Stimulated activated CD4-positive, alpha-beta T cell treated with anti-CD3 and anti-CD28 coated beads, Interleukin-2, amount 100 ng/mL, for 48 hours (primary cell): Measurements from ENCODE around the gene LITAF.
"Not testable (repeated sequence)": the region's sequence is repeated elsewhere in the genome, so short reads cannot be mapped to it uniquely, and the experiment has no call there.

Experiments
- DNase-seq, 2 donors: peaks; one replicate each; pipeline ENCODE4 v3.0.0-alpha.2; 2020

The LITAF gene

DNA sequence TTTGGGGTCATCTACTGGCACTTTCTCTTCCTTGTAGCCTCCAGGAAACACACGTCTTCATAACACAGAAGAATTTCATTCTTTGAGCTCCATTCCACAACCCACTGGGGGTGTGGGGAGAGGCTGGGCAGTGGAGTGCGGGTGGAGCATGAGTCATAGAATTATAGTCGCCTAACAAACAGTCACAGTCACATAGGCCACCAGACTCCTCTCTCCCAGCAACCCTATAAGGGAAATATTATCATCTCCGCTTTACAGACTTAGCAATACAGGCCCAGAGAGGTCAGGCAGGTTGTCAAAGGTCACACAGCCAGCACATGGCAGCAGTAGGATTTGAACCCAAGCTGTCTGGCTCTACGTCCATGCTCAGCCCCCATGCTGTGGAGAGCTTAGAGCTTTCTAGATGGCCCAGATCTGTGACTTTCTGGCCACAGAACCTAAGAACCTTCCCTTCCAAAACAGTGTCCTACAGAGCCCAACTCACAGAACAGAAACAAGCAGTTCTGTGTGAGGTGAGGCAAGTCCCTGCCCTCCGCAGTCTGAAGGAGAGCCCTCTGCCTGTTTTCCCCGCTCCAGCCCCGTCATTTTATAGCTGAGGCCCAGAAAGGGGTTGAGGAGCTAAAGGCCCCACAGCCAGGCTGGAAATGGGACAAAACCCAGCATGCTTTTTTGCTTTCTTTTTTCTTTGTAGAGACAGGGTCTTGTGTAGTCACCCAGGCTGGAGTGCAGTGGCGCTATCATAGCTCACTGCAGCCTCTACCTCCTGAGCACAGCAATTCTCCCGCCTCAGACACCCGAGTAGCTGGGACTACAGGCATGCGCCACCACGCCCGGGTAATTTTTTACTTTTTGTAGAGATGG is 10.7 kb upstream of the LITAF start:
- no peak for DNase-seq

DNA sequence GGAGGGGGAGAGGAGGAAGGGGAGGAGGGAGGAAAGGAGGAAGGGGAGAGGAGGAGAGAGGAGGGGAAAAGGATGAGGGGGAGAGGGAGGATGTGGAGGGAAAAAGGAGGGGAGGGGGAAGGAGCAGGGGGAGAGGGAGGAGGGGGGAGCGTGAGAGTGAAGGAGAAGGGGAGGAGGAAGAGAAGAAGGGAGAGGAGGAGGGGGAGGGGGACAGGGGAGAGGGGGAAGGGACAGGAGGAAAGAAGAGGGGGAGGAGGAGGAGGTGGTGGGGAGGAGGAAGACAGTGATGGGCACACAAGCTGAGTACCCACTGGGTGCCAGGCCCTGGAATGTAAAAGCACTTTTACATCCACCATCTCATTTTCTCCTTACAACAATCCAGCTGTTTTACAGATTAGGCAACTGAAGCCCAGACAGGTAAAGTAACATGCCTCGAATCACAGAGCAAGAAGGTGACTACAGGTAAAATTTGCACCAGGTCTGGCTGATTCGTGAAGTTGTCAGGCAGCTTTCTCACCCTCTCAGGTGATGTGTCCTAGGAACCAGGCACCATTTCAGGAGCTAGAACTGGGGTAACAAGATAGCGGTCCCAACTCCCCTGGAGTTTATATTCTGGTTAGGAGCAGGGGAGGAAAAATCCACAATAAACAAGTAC is 10.0 kb upstream of the LITAF start:
- no peak for DNase-seq

DNA sequence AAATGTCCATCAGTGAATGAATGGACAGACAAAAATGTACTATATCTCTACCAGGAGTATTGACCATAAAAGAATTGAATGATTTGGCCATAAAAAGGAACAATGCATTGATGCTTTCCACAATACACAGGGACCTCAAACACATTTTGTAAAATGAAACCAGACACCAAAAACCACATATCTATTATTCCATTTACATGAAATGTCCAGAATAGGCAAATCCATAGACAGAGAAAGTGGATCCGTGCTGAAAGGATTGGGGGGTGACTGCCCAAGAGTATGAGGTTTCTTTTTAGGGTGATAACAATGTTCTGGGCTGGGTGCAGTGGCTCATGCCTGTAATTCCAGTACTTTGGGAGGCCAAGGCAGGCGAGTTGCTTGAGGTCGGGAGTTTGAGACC is 6.9 kb upstream of the LITAF start:
- DNase-seq: no peak

DNA sequence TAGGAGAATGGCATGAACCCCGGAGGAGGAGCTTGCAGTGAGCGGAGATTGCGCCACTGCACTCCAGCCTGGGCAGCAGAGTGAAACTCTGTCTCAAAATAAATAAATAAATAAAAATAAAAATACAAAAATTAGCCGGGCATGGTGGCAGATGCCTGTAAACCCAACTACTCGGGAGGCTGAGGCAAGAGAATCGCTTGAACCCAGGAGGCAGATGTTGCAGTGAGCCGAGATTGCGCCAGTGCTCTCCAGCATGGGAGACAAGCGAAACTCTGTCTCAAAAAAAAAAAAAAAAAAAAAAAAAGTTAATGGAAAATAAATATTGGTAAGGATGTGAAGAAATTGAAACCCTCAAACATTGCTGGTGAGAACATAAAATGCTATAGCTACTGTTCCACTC is 6.4 kb upstream of the LITAF start:
- not testable (repeated sequence) for DNase-seq

DNA sequence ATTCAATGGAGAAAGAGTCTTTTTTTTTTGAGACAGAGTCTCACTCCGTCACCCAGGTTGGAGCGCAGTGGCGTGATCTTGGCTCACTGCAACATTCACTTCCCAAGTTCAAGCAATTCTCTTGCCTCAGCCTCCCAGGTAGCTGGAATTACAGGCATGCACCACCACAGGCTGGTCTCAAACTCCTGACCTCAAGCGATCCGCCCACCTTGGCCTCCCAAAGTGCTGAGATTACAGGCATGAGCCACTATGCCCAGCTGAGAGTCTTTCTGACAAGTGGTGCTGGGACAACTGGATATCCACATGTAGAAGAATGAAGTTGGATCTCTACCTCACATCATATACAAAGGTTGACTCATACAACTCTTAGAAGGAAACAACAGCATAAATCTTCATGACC is 4.9 kb upstream of the LITAF start:
- DNase-seq: not testable (repeated sequence)

DNA sequence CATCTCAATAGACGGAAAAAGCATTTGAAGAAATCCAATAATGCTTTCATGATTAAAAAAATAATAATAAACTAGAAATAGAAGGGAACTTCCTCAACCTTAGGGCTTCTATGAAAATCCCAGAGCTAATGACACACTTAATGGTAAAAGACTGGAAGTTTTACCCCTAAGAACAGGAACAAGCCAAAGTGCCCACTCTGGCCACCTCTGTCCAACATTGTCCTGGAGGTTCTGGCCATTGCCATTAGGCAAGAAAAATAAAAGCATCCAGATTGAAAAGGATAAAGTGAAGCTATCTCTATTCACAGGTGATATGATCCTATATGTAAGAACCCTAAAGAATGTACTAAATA is 2.5 kb upstream of the LITAF start:
- no peak for DNase-seq

DNA sequence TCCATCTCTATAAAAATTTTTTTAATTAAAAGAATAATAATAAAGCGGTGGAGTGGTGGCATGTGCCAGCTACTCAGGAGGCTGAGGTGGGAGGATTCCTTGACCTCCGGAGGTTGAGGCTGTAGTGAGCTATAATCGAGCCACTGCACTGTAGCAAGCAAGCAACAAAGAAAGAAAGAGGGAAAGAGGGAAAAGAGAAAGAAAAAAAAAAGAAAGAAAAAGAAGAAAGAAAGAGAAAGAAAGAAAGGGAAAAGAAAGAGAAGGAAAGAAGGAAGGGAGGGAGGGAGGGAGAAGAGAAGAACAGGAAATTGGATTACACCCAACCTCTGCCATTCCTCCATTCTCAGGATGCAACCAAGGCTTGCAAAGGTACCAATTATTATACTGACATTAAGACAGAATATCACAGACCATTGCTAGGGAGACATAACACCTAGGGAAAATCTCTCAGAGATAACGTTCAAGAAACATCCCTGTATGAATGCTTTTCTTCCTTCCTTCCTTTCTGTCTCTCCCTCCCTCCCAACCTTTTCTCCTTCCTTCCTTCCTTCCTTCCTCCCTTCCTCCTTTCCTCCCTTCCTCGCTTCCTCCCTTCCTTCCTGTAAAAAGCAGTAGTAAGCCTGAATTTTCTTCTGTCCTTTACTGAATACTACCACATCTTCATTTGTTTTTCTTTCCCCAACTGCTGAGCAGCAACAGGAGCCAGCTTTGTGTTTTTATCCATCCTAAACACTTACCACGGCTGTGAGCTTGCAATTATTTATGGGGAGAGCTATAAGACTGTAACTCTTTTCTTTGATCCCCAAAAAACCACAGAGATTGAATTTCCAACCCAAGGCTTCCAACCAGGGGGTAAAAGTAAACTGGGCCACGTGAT is 1.8 kb upstream of the LITAF start:
- DNase-seq: no peak

DNA sequence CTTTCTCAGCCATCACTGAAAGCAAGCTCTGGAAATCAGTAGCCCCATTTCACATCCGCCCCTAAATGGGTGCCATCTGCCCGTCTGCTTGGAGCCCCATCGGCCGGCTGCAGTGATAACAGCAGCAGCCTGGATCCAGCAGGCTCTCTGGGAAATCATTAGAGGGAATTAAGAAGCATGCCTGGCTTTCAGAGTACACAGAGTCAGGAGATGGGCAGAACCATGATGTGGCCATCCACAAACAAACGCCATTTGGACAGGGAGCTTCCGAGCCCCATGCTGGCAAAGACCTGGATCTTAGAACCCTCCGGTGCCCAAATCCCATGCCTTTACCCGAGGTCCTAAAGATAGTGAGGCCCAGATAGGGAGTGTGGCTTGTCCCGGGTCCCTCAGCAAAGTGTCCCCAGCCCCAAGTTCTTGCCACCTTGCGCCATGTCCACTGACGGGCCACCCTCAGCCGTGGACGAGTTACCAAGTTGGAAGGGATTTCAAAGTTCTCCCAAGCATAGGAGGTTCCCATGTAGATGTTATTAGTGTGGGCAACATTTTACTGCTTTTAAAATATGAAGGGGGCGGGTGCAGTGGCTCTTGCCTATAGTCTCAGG is 1.0 kb upstream of the LITAF start:
- no peak for DNase-seq

DNA sequence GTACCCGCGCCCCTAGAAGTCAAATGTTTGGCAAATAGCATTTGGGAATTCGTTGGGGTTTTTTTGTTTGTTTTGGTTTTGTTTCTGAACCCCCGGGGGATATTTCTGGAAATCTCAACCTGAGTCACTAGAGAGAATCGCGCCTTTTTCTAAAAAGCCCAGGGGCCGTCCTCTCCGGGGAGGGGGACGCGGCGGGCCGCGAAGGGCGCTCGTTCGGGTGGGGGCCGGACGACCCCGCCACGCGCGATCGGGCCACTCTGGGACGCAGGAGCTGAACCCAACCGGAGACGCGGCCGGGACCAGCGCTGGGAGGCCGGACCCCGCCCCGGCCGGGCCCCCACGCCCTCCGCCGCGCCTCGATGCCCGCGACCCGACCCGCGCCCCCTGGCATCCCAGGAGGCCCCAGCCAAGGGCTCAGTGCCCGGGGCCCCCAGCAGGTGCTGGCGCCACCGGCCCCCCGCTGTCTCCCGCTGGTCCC is 302 bp downstream of the LITAF start:
- DNase-seq: no peak

DNA sequence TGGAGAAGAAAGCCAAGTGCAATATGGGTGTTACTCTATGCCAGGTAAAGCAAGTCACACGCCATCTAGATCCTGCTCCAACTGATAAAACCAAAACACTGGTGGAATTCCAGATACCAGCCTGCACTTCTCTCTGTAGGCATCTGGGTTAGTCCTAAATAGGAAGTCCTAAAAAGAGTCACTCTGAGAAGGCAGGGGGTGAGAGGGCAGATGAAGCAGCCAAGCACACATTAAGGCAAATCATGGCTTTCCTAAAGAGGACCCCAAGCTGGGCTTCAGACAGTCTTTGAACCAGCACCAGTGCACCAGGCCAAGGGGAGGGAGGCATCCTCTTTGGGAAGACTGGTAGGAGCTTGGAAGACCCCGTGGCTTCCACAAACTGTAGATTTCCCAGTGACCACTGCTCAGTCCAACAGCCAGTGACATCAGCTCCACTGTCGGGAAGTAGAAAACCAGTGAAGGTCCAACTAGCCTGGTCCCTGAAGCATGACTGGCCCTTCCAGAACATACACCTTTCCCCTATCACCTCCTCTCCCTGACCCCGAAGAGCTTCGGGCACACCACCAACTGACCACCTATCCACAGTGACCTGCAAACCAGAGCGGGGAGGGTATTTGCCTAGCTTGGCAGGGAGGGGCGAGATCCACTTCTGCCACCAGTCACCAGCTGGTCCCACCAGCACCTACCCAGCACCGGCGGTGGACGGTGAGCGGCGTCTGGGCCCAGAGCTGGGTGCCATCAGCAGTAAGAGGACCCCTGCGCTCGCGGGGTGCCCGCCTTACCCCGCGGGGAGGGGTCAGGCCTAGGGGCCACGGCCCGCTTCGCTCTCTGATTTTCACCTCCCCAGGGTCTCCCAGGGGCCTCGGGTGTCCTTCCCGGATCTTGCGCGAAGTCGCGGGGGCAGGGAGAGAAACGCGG is 1.0 kb downstream of the LITAF start:
- DNase-seq: no peak

DNA sequence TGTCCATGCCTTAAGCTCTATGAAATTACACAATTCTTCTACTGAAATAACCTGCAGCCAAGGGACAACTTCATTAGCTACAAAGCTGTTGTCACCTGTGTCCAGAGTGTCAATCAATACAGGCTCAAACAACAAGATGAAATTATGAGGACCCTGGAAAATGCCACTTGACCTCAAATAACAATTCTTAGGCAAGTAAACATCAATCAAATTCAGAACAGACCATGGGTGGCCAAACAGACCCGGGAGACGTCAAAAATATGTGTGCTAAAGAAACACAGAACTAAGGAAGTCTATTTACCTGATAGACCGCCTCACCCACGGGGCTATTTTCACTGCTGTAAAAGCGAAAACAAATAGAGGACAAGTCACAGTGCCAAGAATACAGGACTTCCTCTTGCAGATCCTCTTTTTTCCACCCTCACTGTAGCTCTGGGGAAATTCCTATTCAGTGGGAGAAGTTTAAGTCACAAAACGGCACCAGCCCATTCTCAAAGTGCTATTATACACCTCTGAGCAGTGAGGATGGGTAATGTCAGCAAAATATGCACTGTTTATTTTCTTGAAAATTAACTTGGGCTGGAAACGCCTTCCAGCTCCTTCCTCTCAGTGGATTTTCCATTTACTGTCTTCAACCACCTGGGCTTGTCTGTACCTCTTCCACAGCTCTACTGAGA is 2.7 kb downstream of the LITAF start:
- DNase-seq: no peak

DNA sequence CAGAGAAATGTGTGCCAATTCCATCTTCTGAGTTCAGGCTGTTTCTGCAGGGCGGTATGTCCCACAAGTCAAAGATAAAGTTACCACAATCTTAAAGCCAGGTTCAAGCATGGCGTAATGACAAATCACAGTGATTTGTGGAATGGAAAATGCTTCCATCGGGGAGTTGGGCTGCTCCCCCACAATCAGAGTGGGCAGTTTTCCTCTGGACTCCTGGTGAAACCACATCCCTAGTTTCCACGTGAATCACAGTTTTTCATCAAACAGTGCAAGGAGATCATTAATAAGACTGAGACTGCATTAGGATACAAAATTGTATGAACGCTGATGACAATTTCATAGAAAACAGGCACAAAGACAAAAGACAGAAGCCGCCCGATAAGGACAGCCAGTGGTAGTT is 3.6 kb downstream of the LITAF start:
- DNase-seq: no peak

DNA sequence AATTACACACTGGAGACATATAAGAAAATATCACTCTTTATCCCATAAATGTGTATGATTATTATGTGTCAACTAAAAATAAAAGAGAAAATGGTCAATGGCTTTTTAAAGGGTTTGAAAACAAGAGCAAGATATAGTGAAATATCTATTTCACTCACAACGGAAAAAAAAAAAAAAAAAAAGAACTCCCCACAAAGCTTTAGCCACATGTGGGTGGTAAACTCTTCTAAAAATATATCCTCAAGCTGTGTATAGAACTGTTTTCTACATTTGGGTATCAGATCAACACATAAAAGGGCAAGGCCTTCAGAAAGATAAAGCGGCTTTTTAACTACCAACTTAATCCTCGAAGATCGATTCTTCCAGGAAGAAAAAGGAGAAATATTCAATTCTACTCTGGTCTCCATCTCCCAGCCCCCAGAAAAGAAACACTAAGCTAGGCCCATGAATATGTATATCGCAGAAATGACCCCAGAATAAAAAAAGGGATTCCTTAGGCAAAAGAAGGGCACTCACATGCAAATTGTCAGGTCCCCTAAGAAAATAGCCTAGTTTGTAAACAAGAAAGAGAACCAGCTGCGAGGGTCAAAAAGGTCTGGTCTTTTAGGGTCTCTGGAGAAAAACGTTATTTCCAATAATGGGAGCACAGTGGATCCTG is 4.4 kb downstream of the LITAF start:
- no peak for DNase-seq

DNA sequence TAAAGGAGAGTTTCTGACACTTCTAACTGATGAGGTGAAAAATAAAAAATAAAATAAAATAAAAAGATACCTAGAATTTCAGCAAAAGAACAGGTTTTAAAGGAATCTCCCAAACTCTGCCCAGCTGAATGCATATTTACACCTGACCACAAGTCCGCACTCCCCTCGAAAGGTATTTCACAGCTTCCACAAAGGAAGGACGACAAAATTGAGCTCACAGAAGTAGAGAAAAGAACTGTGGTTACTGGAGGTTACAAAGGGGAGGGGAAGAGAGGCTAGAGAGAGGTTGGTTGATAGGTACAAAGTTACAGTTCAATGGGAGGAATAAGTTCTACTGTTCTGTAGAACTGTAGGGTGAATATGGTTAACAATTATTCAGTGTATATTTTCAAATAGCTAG is 5.0 kb downstream of the LITAF start:
- DNase-seq: no peak

DNA sequence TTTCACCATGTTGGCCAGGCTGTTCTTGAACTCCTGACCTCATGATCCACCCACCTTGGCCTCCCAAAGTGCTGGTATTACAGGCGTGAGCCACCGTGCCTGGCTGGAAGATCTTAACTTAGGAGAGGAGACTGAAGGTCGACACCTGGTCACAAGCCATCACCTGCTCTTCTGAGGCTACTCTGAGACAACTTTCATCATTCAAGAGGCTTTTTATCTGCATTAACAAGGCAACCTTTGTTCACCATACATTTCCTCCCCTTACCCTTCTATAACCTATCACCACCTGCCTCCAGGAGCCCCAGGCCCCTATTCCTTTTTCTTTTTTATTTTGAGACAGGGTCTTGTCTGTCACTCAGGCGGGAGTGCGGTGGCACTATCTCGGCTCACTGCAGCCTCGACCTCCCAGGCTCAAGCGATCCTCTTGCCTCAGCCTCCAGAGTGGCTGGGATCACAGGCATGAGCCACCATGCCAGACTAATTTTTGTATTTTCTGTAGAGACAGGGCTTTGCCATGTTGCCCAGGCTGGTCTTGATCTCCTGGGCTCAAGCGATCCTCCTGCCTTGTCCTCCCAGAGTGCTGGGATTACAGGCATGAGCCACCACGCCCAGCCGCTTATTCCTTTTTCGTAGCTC is 6.2 kb downstream of the LITAF start:
- DNase-seq: no peak

DNA sequence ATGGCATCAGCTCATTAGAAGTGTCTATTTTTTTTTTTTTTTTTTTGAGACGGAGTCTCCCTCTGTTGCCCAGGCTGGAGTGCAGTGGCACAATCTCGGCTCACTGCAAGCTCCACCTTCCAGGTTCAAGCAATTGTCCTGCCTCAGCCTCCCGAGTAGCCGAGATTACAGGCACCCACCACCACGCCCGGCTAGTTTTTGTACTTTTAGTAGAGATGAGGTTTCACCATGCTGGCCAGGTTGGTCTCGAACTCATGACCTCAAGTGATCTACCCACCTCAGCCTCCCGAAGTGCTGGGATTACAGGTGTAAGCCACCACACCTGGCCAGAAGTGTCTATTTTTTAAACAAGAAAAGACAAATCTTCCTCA is 9.4 kb downstream of the LITAF start:
- not testable (repeated sequence) for DNase-seq

DNA sequence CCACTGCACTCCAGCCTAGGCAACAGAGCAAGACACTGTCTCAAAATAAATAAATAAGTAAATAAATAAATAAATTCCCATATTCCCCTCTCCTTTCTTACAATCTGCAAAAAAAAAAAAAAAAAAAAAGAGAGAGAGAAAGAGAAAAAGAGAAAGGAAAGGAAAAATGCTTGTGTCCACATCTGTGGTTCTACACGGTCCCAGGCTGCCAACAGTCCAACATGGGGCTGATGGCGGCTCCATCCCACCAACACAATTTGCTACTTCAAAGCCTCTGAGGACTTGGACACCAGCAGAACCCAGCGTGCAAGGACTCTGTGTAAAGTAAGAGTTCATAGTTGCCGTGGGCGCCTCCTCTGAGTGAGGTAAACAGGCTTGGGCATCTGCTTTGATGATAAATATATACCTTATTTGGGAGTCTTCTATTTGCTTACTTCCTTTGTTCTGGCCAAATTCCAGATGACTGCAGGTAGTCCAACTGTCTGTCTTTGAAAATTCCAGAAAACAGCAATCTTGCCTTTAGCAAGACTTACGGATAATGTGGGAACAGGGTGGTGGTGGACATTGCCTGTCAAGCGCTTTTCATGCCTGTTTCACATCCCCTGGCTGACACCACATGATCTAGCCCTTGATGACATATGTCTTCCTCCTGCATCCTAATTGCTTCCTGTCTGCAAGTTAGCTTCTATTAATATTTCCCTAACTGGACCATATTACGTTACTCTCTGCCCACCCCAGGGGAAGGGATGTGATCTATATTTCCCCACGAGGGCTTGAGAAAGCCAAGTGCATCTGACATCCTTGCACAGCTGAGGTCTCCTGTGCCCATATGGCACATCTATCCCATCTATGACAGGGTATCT is 10.1 kb downstream of the LITAF start:
- DNase-seq: no peak

DNA sequence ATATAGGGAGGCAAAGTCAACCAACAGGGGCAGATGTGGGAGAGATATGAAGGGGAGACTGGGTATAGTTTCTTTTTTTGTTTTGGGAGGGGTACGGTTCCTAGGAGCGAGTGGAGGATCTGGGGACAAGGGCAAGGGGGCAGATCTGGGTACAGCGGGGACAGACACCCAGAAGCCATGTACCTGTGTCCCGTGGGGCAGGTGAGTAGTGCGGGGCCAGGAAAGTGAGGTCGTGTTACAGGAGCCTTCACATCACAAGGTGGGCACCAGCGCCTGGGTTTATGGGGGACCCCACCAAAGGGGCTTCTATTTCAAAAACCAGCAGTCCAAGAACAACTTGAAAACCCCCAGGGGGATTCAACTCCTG is 11.5 kb downstream of the LITAF start:
- no peak for DNase-seq

DNA sequence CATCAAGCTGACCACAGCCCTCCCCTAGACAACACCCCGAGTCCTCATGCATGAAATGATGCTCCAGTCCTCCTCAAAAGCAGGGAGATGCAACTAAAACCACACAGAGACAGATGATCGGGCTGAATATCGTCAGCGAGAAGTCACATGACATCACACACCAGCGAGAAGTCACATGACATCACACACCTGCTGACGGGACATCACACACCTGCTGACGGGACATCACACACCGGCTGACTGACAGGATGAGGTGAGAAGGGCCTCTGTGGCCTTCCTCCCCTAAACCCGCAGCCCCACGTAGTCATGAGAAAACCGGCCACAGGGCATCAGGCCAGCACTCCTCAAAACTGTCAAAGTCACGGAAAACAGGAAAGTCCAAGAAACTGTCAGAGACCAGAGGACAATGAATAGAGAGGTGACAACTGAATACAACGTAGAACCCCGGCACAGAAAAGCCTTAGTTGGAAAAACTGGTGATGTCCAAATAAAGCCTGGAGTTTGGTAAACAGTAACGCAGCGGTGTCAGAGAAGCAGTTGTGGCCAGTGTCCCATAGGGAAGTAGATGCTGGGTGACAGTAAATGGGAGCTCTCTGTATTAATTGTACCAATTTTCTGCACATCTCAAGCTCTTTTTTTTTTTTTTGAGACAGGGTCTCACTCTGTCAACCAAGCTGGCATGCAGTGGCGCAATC is 14.3 kb downstream of the LITAF start:
- DNase-seq: no peak
